RWPE2 (cell line): Measurements from ENCODE around the gene C6orf15.

Experiments used
- ATAC-seq: fragments of 200-7000 bp; cut with Tn5 transposase; 3 replicates; pipeline ENCODE4 v1.9.1; 2021; ENCODE audit warnings: low read depth
- DNase-seq: peaks from one replicate; pipeline ENCODE4 v3.0.0-alpha.2; 2020; ENCODE audit warnings: low spot score
- H3K27ac ChIP-seq: fragments of 450-650 bp; 2 replicates; pipeline ENCODE4 v1.5.1; 2017; ENCODE audit warnings: mild to moderate bottlenecking; ENCODE audit not compliant: poor library complexity, severe bottlenecking
- H3K27me3 ChIP-seq: fragments of 250-450 bp; sonication (Bioruptor Pico); 2 replicates; pipeline ENCODE4 v1.5.1; 2021; ENCODE audit warnings: mild to moderate bottlenecking, moderate library complexity; ENCODE audit not compliant: insufficient read depth, poor library complexity, severe bottlenecking
- H3K36me3 ChIP-seq: fragments of 250-450 bp; sonication (Bioruptor Pico); 2 replicates; pipeline ENCODE4 v1.5.1; 2020; ENCODE audit warnings: low read depth, mild to moderate bottlenecking, moderate library complexity
- H3K4me1 ChIP-seq: fragments of 250-450 bp; sonication (Bioruptor Pico); 2 replicates; pipeline ENCODE4 v1.5.1; 2021; ENCODE audit warnings: mild to moderate bottlenecking, moderate library complexity; ENCODE audit not compliant: insufficient read depth, poor library complexity, severe bottlenecking
- H3K4me3 ChIP-seq: fragments of 250-450 bp; sonication (Bioruptor Pico); 2 replicates; pipeline ENCODE4 v1.5.1; 2021; ENCODE audit warnings: mild to moderate bottlenecking, moderate library complexity; ENCODE audit not compliant: severe bottlenecking
- H3K9me3 ChIP-seq: fragments of 250-450 bp; sonication (Bioruptor Pico); 2 replicates; pipeline ENCODE4 v1.5.1; 2021; ENCODE audit warnings: mild to moderate bottlenecking, moderate library complexity; ENCODE audit not compliant: severe bottlenecking
- TF ChIP-seq, protein P1 (sequence below): fragments of 450-650 bp; IDR thresholded peaks from one replicate; pipeline ENCODE4 v1.5.1; 2017; ENCODE audit warnings: mild to moderate bottlenecking, moderate library complexity; ENCODE audit not compliant: poor library complexity, severe bottlenecking

Gene C6orf15

DNA sequence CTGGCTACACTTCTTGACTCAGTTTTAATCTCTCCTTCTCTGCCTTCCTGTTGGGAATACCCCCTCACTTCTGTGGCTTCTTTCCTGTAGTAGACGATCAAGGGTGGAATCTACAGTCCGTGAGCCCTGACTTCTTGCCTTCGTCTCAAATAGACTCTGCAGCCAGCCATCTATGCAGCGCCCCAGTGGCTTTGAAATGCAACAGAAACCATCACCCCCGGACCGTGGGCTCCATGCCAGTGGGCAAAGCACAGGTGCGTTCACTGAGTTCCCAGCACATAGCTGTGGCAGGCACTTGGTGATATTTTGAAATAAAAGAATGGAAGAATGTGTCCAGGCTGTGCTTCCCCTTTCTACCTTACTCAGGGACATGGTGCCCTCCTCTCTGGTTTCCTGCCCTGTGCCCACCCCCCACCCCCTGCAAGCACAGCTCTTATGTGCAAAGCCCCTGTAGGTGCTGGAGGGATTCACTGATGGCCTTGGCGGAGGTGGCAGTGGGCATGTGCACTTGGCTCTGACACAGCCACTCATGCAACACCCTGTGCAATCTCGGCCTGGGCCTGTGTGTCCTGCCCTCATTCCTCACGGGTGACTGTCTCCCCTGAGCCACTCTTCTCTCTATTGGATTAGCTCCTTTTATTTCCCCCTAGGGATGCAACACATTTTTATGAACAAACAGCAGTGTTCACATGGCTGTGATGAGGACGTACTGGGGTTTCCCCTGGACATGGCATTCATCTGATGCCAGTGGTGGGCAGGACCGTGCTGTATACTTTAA, 13.4 kb upstream of the C6orf15 start:
- ATAC-seq, result peak; percentile 60
- TF ChIP-seq, protein P1, sequence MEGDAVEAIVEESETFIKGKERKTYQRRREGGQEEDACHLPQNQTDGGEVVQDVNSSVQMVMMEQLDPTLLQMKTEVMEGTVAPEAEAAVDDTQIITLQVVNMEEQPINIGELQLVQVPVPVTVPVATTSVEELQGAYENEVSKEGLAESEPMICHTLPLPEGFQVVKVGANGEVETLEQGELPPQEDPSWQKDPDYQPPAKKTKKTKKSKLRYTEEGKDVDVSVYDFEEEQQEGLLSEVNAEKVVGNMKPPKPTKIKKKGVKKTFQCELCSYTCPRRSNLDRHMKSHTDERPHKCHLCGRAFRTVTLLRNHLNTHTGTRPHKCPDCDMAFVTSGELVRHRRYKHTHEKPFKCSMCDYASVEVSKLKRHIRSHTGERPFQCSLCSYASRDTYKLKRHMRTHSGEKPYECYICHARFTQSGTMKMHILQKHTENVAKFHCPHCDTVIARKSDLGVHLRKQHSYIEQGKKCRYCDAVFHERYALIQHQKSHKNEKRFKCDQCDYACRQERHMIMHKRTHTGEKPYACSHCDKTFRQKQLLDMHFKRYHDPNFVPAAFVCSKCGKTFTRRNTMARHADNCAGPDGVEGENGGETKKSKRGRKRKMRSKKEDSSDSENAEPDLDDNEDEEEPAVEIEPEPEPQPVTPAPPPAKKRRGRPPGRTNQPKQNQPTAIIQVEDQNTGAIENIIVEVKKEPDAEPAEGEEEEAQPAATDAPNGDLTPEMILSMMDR, result no peak
- peak overlapping the region; percentile 51 for H3K27ac ChIP-seq
- H3K27me3 ChIP-seq, result no peaks in the 10 kb centered on the region
- no peaks in the 10 kb centered on the region for H3K9me3 ChIP-seq
- no peaks in the 10 kb centered on the region for H3K36me3 ChIP-seq
- H3K4me3 ChIP-seq, result no peak overlapping the region
- DNase-seq, result no peak
- H3K4me1 ChIP-seq, result peaks cover 38% of the 10 kb centered on the region

DNA sequence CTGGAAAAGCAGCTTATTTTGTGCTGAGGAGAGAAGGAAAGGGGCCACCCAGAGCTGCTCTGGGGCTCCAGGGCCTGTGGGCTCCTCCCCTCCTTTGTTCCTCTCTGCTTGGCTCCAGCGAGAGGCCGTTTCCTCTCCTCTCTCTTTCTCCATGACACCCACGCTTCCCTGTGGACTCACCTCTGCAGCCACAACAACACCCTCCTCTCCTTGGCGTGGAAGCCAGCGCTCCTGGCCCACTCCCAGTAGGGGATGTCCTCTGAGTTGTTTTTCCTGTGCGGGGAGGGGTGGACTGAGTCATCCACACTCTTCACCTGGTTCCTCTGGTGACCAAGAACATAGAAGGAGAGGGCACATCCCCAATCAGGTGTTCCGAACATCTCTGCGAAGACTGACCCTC, 12.8 kb upstream of the C6orf15 start:
- Histone ChIP-seq H3K9me3 (no peaks in the 10 kb centered on the region), H3K4me1 (peaks cover 38% of the 10 kb centered on the region), H3K36me3 (no peaks in the 10 kb centered on the region), H3K27me3 (no peaks in the 10 kb centered on the region), H3K4me3 (no peak overlapping the region), H3K27ac (peak overlapping the region; percentile 51)
- DNase-seq, result no peak
- TF ChIP-seq, protein P1, result no peak
- ATAC-seq, result peak; percentile 53

DNA sequence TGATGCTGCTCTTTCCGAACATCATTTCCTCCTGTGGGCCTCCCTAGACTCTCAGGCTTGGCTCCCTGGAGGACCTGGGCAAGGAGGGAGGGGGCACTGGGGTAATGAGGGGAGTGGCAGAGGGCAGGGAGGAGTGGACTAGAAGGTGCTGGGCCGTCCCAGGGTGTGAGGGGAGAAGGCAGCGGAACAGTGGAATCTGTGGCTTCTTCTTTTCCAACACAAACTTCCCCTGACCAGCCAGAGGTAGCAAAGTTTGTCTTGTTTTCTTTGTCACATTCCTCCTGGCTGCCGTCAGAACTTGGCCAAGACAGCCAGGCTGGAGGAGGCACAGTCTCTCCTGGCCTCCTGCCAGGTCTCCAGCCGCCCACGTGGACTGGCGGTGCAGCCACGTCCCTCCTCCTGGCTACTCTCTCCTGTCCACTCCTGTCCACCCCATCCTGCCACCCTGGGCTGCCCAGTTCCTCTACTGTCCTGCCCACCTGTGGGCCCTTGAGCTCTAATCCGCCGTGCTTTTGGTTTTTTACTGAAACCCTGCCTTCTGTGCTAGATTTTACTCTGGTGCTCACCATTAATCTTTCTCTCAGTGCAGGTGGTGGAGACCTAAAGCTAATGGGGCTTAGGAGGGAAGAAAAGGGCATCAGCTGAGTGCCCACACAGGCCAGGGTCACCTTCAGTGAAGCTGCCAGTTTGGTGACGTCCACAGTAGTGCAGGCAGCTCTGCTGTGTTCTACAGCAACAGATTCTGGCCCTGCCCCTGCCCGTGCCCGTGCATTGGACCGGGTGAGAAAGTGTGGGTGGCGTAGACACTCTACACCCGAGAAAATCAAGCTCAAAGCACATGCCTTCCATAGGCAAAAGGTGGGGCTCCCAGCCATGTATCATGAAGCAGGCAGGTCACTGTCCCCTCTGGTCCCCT, 10.7 kb upstream of the C6orf15 start:
- no peak overlapping the region for H3K4me3 ChIP-seq
- H3K36me3 ChIP-seq, result no peaks in the 10 kb centered on the region
- ATAC-seq (peak; percentile 72), DNase-seq (peak; percentile 89)
- TF ChIP-seq, protein P1, result no peak
- H3K27me3 ChIP-seq, result no peaks in the 10 kb centered on the region
- no peaks in the 10 kb centered on the region for H3K9me3 ChIP-seq
- peak overlapping the region; percentile 51 for H3K27ac ChIP-seq
- H3K4me1 ChIP-seq, result peaks cover 38% of the 10 kb centered on the region

DNA sequence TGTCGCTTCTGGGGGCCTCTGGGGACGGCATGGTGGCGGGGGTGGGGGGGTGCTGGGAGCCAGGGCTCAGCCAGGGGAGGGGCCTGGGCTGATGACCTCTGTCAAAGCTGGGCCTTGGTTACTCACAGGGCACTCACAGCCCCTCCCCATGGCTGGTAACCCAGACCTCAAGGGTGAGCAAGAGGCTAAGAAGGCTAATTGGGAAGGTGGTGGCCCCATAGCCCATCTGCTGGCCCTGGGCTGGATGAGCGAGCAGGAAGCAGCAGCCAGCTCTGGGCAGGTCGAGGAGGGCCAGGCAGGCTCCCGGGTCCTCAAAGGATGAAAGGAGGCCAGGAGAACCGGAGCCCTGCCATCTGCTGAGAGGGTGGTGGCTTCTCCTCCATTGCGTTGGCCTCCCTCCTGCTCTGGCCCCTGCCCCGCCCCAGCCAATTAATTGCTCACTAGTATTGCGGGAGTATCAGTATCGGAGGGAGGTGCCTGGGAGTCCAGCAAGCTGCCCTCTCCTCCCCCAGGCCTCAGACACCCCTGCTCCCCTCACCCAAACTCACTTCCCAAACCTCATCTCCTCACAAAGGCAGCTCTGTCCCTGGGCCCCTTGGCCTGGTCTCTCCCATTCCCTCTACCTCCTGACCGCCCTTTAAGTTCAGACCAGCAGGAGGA, 8.9 kb upstream of the C6orf15 start:
- Histone ChIP-seq H3K9me3 (no peaks in the 10 kb centered on the region), H3K36me3 (no peaks in the 10 kb centered on the region; the same call in 1 of the 2 replicates), H3K4me1 (peaks cover 35% of the 10 kb centered on the region), H3K27ac (peak overlapping the region; percentile 51), H3K27me3 (no peaks in the 10 kb centered on the region), H3K4me3 (no peak overlapping the region)
- TF ChIP-seq, protein P1, result no peak
- DNase-seq (no peak), ATAC-seq (no peak)
